ENCODE data around the gene MAPK10.

The MAPK10 gene

DNA sequence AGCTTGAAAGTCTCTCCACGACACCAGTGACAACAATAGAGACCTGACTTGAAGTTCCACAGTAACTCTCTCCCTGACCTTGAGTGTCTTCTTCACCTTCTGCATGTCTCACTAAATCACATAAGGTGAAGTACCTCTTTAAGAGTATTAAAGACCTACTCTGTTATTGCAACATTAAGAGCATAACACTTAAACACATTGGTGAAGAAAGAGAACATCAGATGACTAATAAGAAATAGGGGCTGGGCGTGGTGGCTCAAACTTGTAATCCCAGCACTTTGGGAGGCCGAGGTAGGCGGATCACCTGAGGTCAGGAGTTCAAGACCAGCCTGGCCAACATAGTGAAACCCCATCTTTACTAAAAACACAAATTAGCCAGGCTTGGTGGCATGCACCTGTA lies 33.9 kb upstream of the MAPK10 start:
- Histone ChIP-seq H3K36me3 (ENCODE audit: control insufficient read depth, insufficient read depth, low read length) (no peaks in the 10 kb centered on the region), H2AFZ (no peak overlapping the region), H3K27me3 (ENCODE audit: control insufficient read depth, insufficient read depth, low read length) (no peaks in the 10 kb centered on the region), H3K9me3 (ENCODE audit: control insufficient read depth, low read length) (no peaks in the 10 kb centered on the region), H3K4me2 (ENCODE audit: low read length) (no peak overlapping the region), H3K4me3 (ENCODE audit: low read depth, low read length) (no peak overlapping the region), H3K27ac (no peak overlapping the region), H3K79me2 (no peaks in the 10 kb centered on the region), H3K4me1 (no peaks in the 10 kb centered on the region), H3K9ac (no peak overlapping the region)
- TF ChIP-seq, protein P1, sequence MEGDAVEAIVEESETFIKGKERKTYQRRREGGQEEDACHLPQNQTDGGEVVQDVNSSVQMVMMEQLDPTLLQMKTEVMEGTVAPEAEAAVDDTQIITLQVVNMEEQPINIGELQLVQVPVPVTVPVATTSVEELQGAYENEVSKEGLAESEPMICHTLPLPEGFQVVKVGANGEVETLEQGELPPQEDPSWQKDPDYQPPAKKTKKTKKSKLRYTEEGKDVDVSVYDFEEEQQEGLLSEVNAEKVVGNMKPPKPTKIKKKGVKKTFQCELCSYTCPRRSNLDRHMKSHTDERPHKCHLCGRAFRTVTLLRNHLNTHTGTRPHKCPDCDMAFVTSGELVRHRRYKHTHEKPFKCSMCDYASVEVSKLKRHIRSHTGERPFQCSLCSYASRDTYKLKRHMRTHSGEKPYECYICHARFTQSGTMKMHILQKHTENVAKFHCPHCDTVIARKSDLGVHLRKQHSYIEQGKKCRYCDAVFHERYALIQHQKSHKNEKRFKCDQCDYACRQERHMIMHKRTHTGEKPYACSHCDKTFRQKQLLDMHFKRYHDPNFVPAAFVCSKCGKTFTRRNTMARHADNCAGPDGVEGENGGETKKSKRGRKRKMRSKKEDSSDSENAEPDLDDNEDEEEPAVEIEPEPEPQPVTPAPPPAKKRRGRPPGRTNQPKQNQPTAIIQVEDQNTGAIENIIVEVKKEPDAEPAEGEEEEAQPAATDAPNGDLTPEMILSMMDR (IDR thresholded peaks at IDR 0.05), result no peak

DNA sequence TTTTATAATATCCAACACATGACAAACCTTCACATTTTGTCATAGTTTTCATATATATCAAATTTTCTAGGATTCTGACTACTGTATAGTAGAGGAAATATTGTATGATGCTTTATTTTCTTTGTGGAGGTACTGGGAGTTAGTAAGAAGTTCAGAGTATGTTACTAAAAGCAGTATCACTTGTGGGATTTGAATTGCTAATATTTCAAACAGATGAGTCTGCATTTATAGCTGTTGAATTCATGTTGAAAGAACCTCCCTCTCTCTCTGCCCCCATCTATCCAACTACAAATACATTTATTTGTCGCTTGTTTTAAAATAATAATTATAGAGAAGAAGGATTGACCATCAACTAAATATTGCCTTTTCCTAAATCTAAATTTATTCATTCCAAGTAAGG lies 29.8 kb upstream of the MAPK10 start:
- Histone ChIP-seq H3K79me2 (no peaks in the 10 kb centered on the region), H3K27me3 (ENCODE audit: control insufficient read depth, insufficient read depth, low read length) (no peaks in the 10 kb centered on the region), H2AFZ (no peak overlapping the region), H3K27ac (no peak overlapping the region), H3K4me1 (no peaks in the 10 kb centered on the region), H3K4me2 (ENCODE audit: low read length) (no peak overlapping the region), H3K9ac (no peak overlapping the region), H3K9me3 (ENCODE audit: control insufficient read depth, low read length) (no peaks in the 10 kb centered on the region), H3K36me3 (ENCODE audit: control insufficient read depth, insufficient read depth, low read length) (no peaks in the 10 kb centered on the region), H3K4me3 (ENCODE audit: low read depth, low read length) (no peak overlapping the region)
- TF ChIP-seq, protein P1 (IDR thresholded peaks at IDR 0.05), result no peak

DNA sequence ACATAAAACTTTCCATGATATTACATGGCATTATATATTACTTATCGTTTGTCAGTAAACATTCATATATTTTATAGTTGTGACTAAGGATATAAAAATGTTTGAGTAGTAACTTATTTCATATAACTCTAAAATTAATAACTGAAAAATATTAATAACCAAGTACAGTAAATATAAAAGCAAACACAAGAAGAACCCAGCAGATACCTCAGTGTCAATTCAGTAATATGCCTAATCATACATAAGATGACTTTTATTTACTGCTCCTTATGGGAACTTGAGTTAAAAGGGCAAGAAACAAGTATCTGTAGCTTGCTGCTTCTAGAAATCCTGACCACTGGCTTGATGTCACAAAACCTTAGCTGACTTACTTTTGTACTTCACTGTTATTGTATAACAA lies 28.4 kb upstream of the MAPK10 start:
- Histone ChIP-seq H3K4me3 (ENCODE audit: low read depth, low read length) (no peak overlapping the region), H3K36me3 (ENCODE audit: control insufficient read depth, insufficient read depth, low read length) (no peaks in the 10 kb centered on the region), H3K9me3 (ENCODE audit: control insufficient read depth, low read length) (no peaks in the 10 kb centered on the region), H3K27me3 (ENCODE audit: control insufficient read depth, insufficient read depth, low read length) (no peaks in the 10 kb centered on the region), H3K9ac (no peak overlapping the region), H2AFZ (no peak overlapping the region), H3K79me2 (no peaks in the 10 kb centered on the region), H3K4me2 (ENCODE audit: low read length) (no peak overlapping the region), H3K4me1 (no peaks in the 10 kb centered on the region), H3K27ac (no peak overlapping the region)
- TF ChIP-seq, protein P1 (IDR thresholded peaks at IDR 0.05), result no peak

DNA sequence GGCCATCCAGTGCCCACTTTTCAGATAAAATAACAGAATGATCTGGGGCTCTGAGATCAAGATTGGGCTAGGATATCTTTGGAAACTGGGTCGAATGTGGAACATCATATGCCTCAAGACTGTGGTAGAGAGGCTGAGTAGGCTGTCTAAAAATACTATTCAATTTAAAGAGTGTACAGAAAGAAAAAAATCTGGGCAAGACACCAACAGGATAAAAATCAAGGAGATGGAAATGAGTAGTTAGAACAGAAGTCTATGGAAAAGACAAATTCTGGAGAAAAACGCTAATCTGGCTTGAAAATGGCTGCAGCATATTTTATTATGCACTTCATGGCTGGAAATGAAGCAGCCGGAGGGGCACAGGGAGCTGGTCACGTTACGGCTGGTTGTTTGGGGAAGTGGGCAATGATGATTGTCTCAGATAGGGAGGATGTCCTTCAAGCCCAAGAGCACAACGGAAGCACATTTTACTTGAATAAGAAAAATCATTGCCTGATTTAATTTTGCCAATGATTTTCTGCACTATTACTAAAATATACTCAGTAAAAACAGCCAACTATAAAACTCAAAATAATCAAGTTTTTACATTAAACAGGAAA lies 27.1 kb upstream of the MAPK10 start:
- no peak overlapping the region for H2AFZ ChIP-seq
- no peak overlapping the region for H3K4me2 ChIP-seq (ENCODE audit: low read length)
- TF ChIP-seq, protein P1 (IDR thresholded peaks at IDR 0.05), result no peak
- no peaks in the 10 kb centered on the region for H3K9me3 ChIP-seq (ENCODE audit: control insufficient read depth, low read length)
- no peaks in the 10 kb centered on the region for H3K4me1 ChIP-seq
- H3K4me3 ChIP-seq (ENCODE audit: low read depth, low read length), result no peak overlapping the region
- no peaks in the 10 kb centered on the region for H3K36me3 ChIP-seq (ENCODE audit: control insufficient read depth, insufficient read depth, low read length)
- H3K27ac ChIP-seq, result no peak overlapping the region
- no peaks in the 10 kb centered on the region for H3K27me3 ChIP-seq (ENCODE audit: control insufficient read depth, insufficient read depth, low read length)
- no peaks in the 10 kb centered on the region for H3K79me2 ChIP-seq
- no peak overlapping the region for H3K9ac ChIP-seq

DNA sequence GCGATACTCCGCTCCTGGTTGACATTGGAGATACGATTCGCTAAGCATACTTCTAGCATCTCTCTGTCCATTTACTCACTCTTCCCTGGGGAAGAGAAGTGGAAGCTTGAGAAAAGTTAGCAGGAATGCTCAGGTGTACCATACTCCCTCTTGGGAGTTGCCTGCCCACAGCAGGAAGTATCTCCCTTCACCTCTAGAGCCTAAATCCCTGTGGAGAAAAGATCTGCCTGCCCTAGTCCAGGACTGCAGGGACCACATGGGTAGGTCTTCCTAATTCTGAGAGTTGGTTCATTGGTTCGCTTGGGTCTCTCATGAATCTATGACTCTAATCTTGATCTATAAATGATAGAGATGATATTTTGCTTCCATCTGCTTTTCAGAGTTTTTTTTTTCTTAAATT lies 26.3 kb upstream of the MAPK10 start:
- no peak overlapping the region for H3K9ac ChIP-seq
- H3K4me3 ChIP-seq (ENCODE audit: low read depth, low read length), result no peak overlapping the region
- no peak overlapping the region for H3K4me2 ChIP-seq (ENCODE audit: low read length)
- H2AFZ ChIP-seq, result no peak overlapping the region
- no peaks in the 10 kb centered on the region for H3K4me1 ChIP-seq
- no peaks in the 10 kb centered on the region for H3K79me2 ChIP-seq
- H3K36me3 ChIP-seq (ENCODE audit: control insufficient read depth, insufficient read depth, low read length), result no peaks in the 10 kb centered on the region
- H3K9me3 ChIP-seq (ENCODE audit: control insufficient read depth, low read length), result no peaks in the 10 kb centered on the region
- H3K27ac ChIP-seq, result no peak overlapping the region
- no peaks in the 10 kb centered on the region for H3K27me3 ChIP-seq (ENCODE audit: control insufficient read depth, insufficient read depth, low read length)
- TF ChIP-seq, protein P1 (IDR thresholded peaks at IDR 0.05), result no peak
